Stimulated activated CD8-positive, alpha-beta memory T cell treated with anti-CD3 and anti-CD28 coated beads, Interleukin-7, amount 100 ng/mL, for 48 hours (primary cell): ENCODE results near the gene CCDC3.
A peak's percentile ranks its signal among the peaks of the same experiment; 100 is the strongest.
"Not testable (repeated sequence)": the region's sequence is repeated elsewhere in the genome, so short reads cannot be mapped to it uniquely, and the experiment has no call there.

ENCODE experiments used
- DNase-seq, 2 donors: peaks; one replicate each; pipeline ENCODE4 v3.0.0-alpha.2; 2020; ENCODE audit warnings: low read depth in 1 of 2; ENCODE audit errors: extremely low read depth in 1 of 2

The CCDC3 gene

GRCh38 chr10:13001041-13001886 is at the start of gene CCDC3:
Gene CCDC3 (minus strand): TSS chr10:13001713. CDS start chr10:13001570, 143 bp downstream.
- peak in 1 of 2 donors; percentile 0 for DNase-seq

DNA sequence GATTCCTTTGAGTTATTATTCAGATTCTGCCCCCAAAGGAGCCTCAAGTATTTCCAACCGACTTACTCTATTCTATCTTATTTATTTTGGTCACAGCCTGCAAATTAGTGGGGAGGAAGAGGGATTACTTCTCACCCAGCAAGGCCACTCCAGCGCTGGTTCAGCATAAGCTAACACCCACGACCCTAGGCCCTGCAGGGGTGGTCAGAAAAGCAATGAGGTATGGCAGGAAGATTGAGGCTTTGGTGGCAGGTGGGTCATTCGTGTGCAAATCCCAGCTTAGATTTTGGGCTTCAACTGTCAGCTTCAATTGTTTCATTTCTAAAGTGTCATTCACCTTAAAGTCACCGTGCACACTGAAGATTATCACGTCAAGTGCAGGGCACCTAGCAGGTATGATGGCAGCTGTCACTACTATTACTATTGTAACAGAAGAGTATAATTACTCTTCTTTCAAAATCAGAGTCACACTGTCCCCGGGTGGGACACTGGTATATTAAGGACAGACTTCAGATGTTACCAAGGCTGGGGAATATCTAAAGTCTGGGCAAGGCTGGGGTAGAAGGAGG is 49.7 kb upstream of the CCDC3 start:
- DNase-seq = no peak

GRCh38 chr10:13049774-13050420 is 48.4 kb upstream of the CCDC3 start:
- DNase-seq = no peak

DNA sequence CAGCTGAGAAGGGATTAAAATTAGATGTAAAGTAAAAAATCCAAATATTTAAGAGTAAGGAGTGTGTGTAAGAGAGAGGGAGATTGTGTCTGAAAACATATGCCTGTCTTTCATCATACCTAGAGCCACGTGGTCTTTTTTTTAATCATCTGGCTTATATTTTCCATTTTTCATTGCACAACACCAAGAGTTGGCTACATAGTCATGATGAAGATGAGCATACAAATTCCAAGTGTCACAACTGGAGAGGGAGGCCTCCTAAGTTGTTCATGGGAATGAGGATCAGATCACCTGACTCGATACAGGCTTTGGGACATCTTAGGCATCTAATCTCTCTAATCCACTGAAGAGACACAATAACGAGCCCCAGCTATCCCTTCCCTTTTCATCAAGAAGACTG is 47.2 kb upstream of the CCDC3 start:
- no peak for DNase-seq

DNA sequence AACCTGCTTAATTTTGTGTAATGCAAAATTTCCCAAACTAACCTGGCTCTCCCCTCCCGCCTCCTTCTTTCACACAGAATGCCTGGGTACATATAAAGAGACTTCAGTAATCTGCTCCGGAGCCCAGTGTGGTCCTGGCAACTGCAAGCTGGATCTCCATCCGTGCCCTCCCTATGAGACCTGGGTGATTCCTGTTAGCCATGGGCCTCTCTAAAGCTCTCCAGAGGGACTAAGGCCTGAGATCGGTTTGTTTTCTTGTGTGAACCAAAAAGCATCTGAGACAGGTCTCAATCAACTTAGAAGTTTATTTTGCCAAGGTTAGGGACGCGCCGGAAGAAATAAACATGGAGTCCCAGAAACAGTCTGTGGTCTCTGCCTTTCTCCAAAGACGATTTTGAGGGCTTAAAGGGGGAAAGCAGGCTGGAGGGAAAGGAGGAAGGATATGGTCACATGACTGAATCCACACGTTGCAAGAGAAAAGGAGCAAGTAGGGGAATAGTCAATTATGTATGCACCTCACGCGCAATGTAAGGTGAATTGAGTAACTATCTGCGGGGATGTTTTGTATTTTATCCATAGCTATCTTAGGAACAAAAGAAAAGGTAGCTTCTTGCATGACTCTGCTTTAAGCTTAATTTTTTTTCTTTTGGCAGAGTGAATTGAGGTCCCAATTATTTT is 46.2 kb upstream of the CCDC3 start:
- no peak for DNase-seq

GRCh38 chr10:13046851-13047528 is 45.5 kb upstream of the CCDC3 start:
- no peak for DNase-seq

- no peak for DNase-seq
Observed at GRCh38 chr10:13043520-13043919, 42.0 kb upstream of the CCDC3 start.

DNA sequence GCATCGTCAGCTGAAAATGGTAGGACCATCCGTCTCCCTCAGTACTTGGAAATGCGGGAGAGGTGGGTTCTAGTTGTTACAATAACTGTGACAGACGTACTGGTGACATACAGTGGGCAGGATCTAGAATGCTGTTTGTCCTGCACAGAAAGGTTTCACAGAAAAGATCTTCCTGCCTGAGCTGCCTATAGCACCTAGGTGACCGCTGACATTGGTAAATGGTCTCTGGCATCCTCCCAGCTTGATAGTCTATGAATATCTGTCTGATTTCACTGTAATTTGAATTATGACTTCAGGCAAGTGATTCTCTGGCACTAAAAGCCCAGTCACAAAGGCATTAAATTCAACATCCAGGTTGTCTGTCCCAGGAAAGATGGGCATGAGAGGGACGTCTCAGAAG is 38.2 kb upstream of the CCDC3 start:
- DNase-seq = no peak

GRCh38 chr10:13038391-13038790 is 36.9 kb upstream of the CCDC3 start:
- DNase-seq = no peak

DNA sequence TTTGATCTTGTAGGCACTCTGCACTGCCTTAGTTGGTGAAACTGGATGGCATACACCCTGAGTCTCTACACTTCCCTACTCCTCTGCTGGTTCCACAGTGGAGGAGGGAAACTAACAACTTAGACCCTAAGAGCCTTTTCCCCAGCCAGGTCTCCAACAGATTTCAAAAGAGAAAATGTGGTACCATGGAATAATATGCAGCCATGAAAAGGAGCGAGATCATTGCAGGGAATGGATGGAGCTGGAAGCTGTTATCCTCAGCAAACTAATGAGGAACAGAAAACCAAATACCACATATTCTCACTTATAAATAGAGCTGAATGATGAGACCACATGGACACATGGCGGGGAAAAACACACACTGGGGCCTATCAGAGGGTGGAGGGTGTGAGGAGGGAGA is 36.3 kb upstream of the CCDC3 start:
- no peak for DNase-seq

DNA sequence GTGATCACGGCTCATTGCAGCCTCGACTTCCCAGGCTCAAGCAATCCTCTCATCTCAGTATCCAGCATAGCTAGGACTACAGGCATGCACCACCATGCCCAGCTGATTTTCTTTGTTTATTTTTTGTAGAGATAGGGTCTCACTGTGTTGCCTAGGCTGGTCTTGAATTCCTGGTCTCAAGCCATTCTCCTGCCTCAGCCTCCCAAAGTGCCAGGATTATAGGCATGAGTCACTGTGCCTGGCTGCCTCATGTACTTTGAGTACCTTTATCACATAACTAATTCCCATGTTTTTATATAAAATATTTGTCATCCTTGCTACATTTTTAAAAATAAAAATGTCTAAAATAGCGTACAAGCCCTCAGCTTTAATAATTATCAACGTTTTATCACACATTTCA is 35.3 kb upstream of the CCDC3 start:
- no peak for DNase-seq

- DNase-seq = not testable (repeated sequence)
Observed at GRCh38 chr10:13035731-13036130, 34.2 kb upstream of the CCDC3 start.

DNA sequence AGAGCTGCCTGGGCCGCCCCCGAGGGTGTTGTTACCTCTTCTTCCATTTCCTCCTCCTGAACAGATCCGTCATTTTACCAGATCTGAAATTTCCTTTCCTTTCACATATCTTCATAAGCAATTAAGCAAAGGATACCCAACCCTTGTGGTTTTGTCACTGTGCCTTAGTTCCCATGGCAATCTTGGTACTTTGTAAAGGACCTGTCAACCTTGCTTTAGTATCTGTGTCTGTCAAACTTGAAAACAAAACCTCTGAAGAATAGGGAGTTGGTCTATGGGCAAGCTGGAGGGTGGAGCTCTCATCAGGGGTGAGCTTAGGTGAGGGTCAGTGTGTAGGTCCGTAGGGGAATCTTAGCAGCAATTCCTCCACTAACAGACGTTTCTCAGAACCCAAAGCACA is 25.4 kb upstream of the CCDC3 start:
- DNase-seq = no peak

GRCh38 chr10:13023754-13024153 is 22.2 kb upstream of the CCDC3 start:
- DNase-seq = no peak

GRCh38 chr10:13019280-13019679 is 17.8 kb upstream of the CCDC3 start:
- DNase-seq = peak in 1 of 2 donors; percentile 9

- no peak for DNase-seq
Observed at GRCh38 chr10:13018171-13018570, 16.7 kb upstream of the CCDC3 start.

- no peak for DNase-seq
Observed at GRCh38 chr10:13016886-13017285, 15.4 kb upstream of the CCDC3 start.

DNA sequence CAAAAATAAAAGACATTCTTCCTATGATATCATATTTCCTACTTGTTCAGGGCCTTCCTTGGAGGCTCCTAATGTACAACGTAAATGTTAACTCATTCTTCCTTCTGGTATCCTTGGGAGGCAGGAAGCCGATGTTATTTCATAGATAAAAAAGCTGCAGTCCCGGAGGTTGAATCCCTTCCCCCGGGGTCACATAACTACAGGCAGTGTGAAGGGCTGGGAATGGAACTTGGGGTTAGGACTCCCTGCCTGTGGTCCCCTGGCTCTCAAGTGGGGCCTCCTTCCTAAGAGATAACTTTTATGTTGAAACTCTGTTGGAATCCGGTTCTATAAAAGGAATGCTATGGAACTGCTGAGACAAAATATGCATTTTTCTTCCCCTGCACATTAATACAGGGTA is 14.9 kb upstream of the CCDC3 start:
- no peak for DNase-seq

GRCh38 chr10:13006037-13006436 is 4.5 kb upstream of the CCDC3 start:
- no peak for DNase-seq

- DNase-seq = no peak
Observed at GRCh38 chr10:13003759-13004158, 2.2 kb upstream of the CCDC3 start.

DNA sequence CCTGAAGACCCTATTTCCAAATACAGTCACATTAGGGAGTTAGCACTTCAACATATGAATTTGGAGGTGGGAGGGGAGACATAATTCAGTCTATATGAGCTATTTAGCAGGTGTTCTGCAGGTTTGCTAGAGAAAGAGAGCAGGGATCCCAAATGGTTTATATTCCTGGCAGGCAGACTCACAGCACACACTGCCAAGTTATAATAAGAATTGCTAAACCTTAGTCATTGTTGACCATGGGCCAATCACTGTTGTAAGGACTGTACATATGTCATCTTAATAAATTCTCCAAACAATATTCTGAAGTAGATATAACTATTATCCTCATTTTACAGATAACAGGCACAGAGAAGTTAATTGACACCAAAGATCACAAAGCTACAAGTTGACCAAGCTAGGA is 1.5 kb upstream of the CCDC3 start:
- DNase-seq = no peak
